ENCODE measurements around the gene CFAP58.
"Not testable (repeated sequence)": the region's sequence is repeated elsewhere in the genome, so short reads cannot be mapped to it uniquely, and the experiment has no call there.

The CFAP58 gene

GRCh38 chr10:104437226-104437625, 83.6 kb downstream of the CFAP58 start:
- DNase-seq (ENCODE audit: low read depth): no peak

GRCh38 chr10:104440221-104440620, 86.6 kb downstream of the CFAP58 start:
- DNase-seq (ENCODE audit: low read depth): no peak

- DNase-seq (ENCODE audit: low read depth): no peak
Measured at GRCh38 chr10:104441329-104442000, 87.8 kb downstream of the CFAP58 start.

DNA sequence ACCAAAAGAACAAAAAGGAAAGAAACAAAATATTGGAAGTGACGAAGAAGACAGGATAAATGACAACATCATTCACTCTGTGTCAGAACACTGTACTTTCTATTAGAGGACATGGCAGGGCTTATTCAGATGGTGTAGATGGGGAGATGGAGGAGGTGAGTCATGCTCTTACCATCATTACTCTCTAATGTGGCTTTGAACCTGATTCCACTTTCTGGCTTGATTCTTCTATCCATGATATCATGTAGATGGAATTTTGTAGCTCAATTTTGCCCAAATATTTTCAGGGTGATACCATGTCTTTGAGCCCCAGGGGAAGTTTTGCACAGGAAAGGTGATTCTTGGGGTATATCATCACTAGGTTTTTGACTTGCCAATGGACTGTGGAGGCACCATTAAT, 91.7 kb downstream of the CFAP58 start:
- no peak for DNase-seq (ENCODE audit: low read depth)

- DNase-seq (ENCODE audit: low read depth): no peak
Measured at GRCh38 chr10:104446151-104446550, 92.5 kb downstream of the CFAP58 start.

- no peak for DNase-seq (ENCODE audit: low read depth)
Measured at GRCh38 chr10:104447331-104447730, 93.7 kb downstream of the CFAP58 start.

GRCh38 chr10:104447906-104448305, 94.3 kb downstream of the CFAP58 start:
- DNase-seq (ENCODE audit: low read depth): no peak

DNA sequence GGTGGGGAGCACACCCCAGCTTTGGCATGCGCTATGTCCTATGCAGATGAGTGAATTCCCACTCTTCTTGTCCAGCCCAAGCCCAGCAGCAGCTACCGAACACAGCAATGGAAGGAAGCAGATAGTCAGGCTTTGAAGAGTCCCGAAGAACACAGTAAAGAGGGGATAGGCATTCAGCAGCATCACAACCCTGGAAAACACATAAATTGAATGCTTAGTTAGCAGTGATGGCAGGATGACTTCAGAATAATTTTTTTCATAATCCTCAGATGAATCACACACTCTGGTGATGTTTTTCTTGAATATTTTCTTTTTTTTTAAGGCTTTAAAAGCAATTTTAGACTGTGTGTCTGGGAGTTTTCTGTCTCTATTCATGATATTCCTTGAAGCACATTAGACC, 95.8 kb downstream of the CFAP58 start:
- no peak for DNase-seq (ENCODE audit: low read depth)

DNA sequence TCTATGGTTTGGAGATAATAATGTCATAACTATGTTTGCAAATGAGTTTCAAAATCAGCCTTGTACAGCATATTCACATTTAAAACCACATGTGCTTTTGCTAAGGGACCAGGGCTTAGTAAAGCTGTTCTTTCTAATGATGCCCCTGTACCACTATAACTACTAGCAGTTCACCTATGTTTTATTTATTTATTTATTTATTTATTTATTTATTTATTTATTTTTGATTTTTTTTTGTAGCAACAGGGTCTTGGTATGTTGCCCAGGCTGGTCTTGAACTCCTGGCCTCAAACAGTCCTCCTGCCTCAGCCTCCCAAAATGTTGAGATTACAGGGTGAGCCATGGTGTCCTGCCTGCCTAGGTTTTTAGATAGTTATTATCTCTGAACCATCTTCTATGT, 96.9 kb downstream of the CFAP58 start:
- no peak for DNase-seq (ENCODE audit: low read depth)

DNA sequence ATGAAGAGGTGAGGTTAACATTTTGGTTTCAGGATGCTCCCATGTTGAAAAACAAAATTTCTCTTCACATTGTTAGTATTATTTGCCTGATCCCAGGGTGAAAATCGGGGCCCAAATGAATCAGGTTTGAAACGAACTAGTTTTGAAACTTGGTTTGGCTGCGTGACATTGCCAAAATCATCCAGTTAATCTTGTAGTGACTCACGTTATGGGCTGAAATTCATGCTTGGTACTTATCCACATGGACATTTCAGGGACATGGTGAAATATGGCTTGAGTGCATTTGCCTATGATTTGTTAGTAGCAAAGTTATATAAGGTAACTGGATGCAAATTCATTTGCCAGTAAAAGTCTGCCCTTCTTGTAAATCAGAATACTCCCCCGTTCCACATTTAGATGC, 97.3 kb downstream of the CFAP58 start:
- DNase-seq (ENCODE audit: low read depth): no peak

DNA sequence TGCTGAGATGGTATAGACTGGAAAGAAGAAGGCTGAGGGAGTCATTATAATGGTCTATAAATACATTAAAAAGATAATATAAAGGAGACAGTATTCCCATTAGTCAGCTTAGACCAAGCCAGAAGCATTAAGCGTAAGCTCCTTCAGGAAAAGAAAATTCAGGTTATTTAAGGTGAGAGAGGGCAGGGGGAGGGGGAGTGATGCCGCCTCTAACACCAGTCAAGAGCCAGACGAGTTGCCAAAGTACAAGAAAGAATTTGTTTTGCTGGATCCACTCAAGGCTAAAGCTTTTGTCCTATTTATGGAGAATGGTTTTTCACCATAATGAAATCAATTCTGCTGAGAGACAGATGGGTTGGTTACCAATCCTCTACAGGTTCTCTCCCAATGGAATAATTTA, 99.3 kb downstream of the CFAP58 start:
- DNase-seq (ENCODE audit: low read depth): no peak

DNA sequence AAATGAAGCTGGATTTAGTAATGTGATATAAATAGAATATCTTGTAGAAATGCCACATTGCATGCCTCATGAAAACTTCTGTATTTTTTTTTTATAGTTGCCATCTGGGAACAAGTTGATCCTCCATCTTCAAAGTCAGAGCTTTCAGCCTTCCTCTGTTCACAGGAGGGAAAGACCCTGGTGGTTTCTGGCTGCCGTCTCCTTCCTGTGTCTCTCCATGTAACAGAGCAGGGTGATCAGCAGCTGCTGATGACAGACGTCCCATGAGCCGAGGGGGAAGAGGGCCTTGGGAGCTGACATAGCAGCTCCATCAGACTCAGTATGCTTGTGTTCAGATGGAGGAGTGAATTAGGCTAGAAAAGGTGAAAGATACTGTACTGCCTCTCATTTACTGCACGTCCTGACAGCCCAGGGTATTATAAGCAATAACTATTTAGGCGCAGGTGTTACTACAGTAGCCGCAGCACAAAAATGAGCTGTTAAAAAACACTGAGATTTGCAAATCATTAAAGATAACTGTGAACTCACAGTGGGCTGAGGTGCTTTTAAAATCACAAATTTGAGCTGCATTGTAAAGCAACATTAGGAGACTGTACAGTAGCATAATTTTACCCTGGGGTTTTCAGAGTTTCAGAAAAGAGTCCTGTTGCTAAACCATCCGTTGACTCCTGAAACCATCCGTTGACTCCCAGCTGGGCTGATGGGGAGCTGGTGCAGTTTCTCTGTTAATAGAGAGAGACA, 103.3 kb downstream of the CFAP58 start:
- DNase-seq (ENCODE audit: low read depth): no peak

GRCh38 chr10:104457543-104457828, 103.9 kb downstream of the CFAP58 start:
- DNase-seq (ENCODE audit: low read depth): no peak

DNA sequence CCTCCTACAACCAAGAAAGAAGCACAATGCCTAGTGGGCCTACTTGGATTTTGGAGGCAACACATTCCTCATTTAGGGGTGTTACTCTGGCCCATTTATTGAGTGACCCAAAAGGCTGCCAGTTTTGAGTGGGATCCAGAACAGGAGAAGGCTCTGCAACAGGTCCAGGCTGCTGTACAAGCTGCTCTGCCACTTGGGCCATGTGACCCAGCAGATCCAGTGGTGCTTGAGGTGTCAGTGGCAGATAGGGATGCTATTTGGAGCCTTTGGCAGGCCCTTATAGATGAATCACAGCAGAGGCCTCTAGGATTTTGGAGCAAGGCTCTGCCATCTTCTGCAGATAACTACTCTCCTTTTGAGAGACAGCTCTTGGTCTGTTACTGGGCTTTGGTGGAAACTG, 111.9 kb downstream of the CFAP58 start:
- not testable (repeated sequence) for DNase-seq (ENCODE audit: low read depth)

DNA sequence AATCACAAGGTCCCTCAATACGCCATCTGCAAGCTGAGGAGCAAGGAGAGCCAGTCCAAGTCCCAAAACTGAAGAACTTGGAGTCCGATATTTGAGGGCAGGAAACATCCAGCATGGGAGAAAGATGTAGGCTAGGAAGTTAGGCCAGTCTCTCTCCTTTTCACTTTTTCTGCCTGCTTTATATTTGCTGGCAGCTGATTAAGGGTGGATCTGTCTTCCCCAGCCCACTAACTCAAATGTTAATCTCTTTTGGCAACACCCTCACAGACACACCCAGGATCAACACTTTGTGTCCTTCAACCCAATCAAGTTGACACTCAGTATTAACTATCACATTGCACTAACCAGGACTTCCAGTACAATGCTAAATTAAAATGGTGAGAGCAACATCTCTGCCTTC, 115.2 kb downstream of the CFAP58 start:
- DNase-seq (ENCODE audit: low read depth): not testable (repeated sequence)

GRCh38 chr10:104472505-104472904, 118.9 kb downstream of the CFAP58 start:
- DNase-seq (ENCODE audit: low read depth): no peak

- DNase-seq (ENCODE audit: low read depth): no peak
Measured at GRCh38 chr10:104472957-104473745, 119.5 kb downstream of the CFAP58 start.

DNA sequence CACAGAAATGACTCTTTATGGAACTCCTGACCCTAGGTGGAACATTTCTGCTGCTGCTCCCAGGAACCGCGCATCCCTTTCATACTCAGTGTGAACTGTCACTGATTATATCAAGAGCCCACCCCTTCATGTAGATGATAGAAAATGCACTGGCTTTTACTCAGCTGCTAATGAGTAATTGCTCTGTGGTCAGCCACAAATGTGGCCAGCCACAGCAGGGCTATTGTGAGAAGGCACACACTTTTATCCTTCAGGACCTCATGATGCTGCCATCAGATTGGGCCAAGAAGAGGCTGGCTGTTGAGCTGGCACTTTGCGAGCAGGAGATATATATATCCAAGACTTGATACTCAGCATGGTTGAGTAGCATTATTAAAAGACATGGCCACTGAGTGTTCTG, 124.7 kb downstream of the CFAP58 start:
- DNase-seq (ENCODE audit: low read depth): no peak

DNA sequence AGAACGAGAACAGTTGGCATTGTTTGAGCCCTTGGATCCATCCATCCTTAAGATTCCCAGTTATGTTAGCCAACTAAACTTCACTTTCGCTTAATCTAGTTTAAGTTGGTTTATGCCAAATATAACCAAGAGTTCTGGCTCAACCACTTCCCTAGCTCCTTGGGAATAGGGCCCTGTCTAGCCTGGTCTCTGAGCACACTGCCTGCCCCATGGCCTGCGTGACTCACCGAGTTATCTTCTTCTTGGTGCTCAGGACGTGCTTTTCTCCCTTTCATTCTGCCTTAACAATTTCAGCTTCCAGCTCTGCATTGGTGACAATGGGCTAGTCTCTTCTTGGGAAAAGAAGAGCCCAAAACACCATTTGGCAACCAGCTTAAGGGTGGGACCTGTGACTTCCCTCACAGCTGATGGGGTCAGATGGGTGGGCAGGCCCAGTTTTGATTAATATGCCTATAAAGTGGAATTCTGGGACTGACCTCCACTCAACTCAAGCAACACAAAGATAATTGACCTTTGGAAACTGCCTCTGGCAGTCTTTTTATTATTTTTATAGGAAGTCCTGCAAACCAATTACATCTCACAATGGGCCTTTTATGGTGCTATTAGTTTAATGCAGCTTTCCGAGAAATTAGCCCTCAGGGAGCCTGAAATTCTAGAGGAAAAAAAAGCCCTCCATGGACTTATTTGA, 126.4 kb downstream of the CFAP58 start:
- DNase-seq (ENCODE audit: low read depth): no peak

GRCh38 chr10:104480797-104481196, 127.2 kb downstream of the CFAP58 start:
- DNase-seq (ENCODE audit: low read depth): no peak

DNA sequence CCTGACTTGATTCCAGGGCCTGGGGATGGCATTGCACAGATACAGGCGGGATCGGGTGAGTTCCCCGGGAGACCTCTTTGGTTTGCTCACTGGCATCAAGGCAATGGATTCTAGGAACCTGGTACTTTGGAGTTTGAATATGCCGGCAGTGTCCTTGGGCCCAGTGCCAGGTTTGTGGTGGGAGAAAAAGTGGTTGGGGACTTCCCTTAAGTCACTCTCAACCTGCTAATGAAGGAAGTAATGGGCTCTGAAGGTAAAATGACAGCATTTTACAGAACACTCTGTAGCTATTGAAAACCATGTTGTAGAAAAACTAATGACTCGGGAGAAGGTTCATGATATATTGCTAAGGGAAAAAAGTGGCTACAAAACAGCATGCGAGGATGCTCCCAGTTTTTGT, 129.9 kb downstream of the CFAP58 start:
- no peak for DNase-seq (ENCODE audit: low read depth)

- no peak for DNase-seq (ENCODE audit: low read depth)
Measured at GRCh38 chr10:104485632-104486031, 132.0 kb downstream of the CFAP58 start.

- no peak for DNase-seq (ENCODE audit: low read depth)
Measured at GRCh38 chr10:104486803-104487202, 133.2 kb downstream of the CFAP58 start.
